ENCODE data around the gene NARS2.

The NARS2 gene

GRCh38 chr11:78398715-78399114, 175.9 kb downstream of the NARS2 start:
- in situ Hi-C loops (cut with HindIII; ENCODE audit: low pct_ligation_motif_present, low sequenced_read_pairs), result no loop called here
- no peaks in the 10 kb centered on the region for H3K27me3 ChIP-seq (replicated peaks)
- H3K27ac ChIP-seq, result no peak overlapping the region
- no peak for TF ChIP-seq CTCF (IDR thresholded peaks at IDR 0.05; ENCODE audit: low read depth, low read length, missing control alignments)
- H3K4me3 ChIP-seq (ENCODE audit: low read depth, low read length), result no peak overlapping the region
- H3K36me3 ChIP-seq (replicated peaks), result no peaks in the 10 kb centered on the region
- DNase-seq, result no peak

DNA sequence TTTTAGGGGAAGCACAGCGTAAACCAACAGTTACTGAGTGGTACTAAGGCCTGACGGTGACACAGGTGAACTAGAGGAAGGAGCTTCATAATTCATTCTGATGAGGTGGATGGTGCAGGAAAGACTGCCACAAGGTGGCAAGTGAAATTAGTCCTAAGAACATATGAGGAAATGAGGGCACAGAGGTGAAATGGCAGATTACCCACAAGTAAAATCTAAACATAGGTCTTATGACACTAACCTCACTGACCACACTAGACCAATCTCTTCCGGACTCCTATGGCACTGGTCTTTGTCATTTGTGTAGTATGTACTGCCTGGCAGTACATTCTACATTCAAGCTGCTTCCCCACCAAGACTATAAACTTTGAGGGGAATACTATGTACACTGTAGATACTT, 177.3 kb downstream of the NARS2 start:
- Histone ChIP-seq H3K36me3 (replicated peaks) (no peaks in the 10 kb centered on the region), H3K27me3 (replicated peaks) (no peaks in the 10 kb centered on the region), H3K27ac (no peak overlapping the region), H3K4me3 (ENCODE audit: low read depth, low read length) (no peak overlapping the region)
- in situ Hi-C loops (cut with HindIII; ENCODE audit: low pct_ligation_motif_present, low sequenced_read_pairs), result no loop called here
- DNase-seq, result no peak
- TF ChIP-seq CTCF (IDR thresholded peaks at IDR 0.05; ENCODE audit: low read depth, low read length, missing control alignments), result no peak

DNA sequence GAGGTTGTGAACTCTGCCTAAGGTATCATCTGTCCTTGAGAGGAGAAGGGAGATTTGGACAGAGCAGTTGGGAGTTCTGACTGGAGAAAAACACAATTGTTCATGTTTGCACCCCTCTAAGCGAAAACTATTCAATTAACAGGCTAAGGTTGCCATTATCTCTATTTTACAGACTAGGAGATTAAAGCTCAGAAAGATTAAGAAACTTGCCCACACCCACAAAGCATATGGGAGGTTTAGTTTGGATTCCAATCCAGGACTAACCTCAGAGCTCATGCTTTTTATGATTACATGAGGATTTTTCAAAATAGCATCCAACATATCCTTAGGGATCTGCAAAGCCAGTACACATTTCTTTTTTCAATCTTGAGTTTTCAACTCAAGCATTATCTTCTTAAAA, 179.1 kb downstream of the NARS2 start:
- H3K36me3 ChIP-seq (replicated peaks), result no peaks in the 10 kb centered on the region
- no peak for DNase-seq
- TF ChIP-seq CTCF (IDR thresholded peaks at IDR 0.05; ENCODE audit: low read depth, low read length, missing control alignments), result no peak
- no peak overlapping the region for H3K4me3 ChIP-seq (ENCODE audit: low read depth, low read length)
- in situ Hi-C loops (cut with HindIII; ENCODE audit: low pct_ligation_motif_present, low sequenced_read_pairs), result no loop called here
- no peaks in the 10 kb centered on the region for H3K27me3 ChIP-seq (replicated peaks)
- H3K27ac ChIP-seq, result no peak overlapping the region

- TF ChIP-seq CTCF (IDR thresholded peaks at IDR 0.05; ENCODE audit: low read depth, low read length, missing control alignments), result no peak
- no peaks in the 10 kb centered on the region for H3K36me3 ChIP-seq (replicated peaks)
- no peak for DNase-seq
- in situ Hi-C loops (cut with HindIII; ENCODE audit: low pct_ligation_motif_present, low sequenced_read_pairs), result no loop called here
- no peaks in the 10 kb centered on the region for H3K27me3 ChIP-seq (replicated peaks)
- H3K27ac ChIP-seq, result no peak overlapping the region
- H3K4me3 ChIP-seq (ENCODE audit: low read depth, low read length), result no peak overlapping the region
These were observed 181.8 kb downstream of the NARS2 start for GRCh38 chr11:78392854-78393253.

GRCh38 chr11:78391424-78391823, 183.2 kb downstream of the NARS2 start:
- in situ Hi-C loops (cut with HindIII; ENCODE audit: low pct_ligation_motif_present, low sequenced_read_pairs), result no loop called here
- Histone ChIP-seq H3K27me3 (replicated peaks) (no peaks in the 10 kb centered on the region), H3K27ac (no peak overlapping the region), H3K36me3 (replicated peaks) (no peaks in the 10 kb centered on the region), H3K4me3 (ENCODE audit: low read depth, low read length) (no peak overlapping the region)
- no peak for DNase-seq
- TF ChIP-seq CTCF (IDR thresholded peaks at IDR 0.05; ENCODE audit: low read depth, low read length, missing control alignments), result no peak

GRCh38 chr11:78390809-78391208, 183.9 kb downstream of the NARS2 start:
- no peak for DNase-seq
- in situ Hi-C loops (cut with HindIII; ENCODE audit: low pct_ligation_motif_present, low sequenced_read_pairs), result no loop called here

More at GRCh38 chr11:78390809-78391208, 183.9 kb downstream of the NARS2 start:
- no peak for TF ChIP-seq CTCF (IDR thresholded peaks at IDR 0.05; ENCODE audit: low read depth, low read length, missing control alignments)
- Histone ChIP-seq H3K27ac (no peak overlapping the region), H3K36me3 (replicated peaks) (no peaks in the 10 kb centered on the region), H3K27me3 (replicated peaks) (no peaks in the 10 kb centered on the region), H3K4me3 (ENCODE audit: low read depth, low read length) (no peak overlapping the region)

Measured in brain microvascular endothelial cell (primary cell).